ENCODE results near the gene MSI2. TPM values are rescaled to one million over a fixed set of nuclear protein-coding genes. Genes with fewer than 3 reads are reported as not detected.

Gene MSI2
- total and polyA plus RNA-seq, 12 donors: 32.6 to 411 (median 148) TPM

DNA sequence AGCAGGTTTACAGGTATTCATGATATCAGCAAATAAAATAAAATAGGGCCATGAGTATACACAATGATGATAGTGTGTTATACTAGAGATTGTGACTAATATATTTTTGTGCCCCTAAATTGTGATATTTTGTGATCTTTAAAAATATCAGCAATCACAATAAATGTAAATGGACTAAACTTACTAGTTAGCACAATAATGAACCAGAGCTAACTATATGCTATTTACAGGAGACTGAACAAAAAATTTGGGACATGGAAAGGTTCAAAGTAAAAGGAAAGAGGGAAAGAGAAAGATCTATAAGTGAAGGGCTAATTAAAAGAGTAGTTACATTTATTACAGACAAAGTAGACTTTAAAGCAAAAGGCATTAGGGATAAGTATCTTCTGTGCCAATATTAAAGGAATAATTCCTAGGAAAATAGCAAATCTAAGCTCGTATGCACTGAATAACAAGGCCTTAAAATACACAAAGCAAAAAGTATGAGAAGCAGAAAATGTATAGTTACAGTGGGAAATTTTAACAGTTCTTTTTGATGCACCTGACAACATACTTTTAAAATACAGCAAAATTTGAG is 5.0 kb upstream of the MSI2 start:
- DNase-seq: no peak

DNA sequence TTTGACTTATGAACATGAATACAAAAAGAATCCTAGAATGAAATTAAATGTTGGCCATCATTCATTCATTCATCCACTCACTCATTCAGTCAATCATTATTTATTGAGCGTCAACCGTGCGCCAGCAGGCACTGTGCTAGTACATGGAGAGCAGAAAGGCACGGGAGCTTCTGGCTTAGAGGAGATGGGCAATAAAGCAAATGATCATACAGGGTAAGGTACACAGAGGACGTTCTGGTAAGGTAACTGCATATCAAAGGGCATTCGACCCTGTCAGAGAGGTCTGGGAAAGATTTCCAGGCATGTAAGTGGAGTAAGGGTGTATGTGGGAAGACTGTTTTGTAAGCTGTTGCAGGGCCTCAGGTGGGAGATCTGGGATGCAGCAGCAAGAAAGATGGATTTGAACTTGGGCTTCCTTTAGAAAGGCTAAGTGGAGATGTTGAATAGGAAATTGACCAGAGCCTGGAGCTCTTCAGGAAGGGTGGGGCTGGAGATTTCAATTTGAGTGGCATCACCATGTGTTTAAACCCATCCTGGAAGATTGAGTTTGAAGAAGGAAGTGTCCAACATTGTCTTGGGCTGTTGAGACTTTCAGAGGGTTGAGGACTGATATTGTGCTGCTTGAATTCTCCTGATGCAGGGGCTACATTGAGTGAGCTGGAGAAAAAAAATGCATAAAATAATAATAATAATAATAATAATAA is 2.8 kb upstream of the MSI2 start:
- H3K36me3 ChIP-seq (replicated peaks in 1 of 2): no peaks in the 10 kb centered on the region
- no peaks in the 10 kb centered on the region for H3K27me3 ChIP-seq
- intact Hi-C loops (cut with DNase I): no loop called here
- H3K4me1 ChIP-seq (replicated peaks in 1 of 2): peaks cover 0 to 7% of the 10 kb centered on the region in 2 donors
- no peak for DNase-seq
- no peak for TF ChIP-seq POLR2A (IDR thresholded peaks at IDR 0.05)
- TF ChIP-seq, protein P1, sequence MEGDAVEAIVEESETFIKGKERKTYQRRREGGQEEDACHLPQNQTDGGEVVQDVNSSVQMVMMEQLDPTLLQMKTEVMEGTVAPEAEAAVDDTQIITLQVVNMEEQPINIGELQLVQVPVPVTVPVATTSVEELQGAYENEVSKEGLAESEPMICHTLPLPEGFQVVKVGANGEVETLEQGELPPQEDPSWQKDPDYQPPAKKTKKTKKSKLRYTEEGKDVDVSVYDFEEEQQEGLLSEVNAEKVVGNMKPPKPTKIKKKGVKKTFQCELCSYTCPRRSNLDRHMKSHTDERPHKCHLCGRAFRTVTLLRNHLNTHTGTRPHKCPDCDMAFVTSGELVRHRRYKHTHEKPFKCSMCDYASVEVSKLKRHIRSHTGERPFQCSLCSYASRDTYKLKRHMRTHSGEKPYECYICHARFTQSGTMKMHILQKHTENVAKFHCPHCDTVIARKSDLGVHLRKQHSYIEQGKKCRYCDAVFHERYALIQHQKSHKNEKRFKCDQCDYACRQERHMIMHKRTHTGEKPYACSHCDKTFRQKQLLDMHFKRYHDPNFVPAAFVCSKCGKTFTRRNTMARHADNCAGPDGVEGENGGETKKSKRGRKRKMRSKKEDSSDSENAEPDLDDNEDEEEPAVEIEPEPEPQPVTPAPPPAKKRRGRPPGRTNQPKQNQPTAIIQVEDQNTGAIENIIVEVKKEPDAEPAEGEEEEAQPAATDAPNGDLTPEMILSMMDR (IDR thresholded peaks at IDR 0.05): no peak
- H3K4me3 ChIP-seq: no peak overlapping the region
- no peak overlapping the region for H3K27ac ChIP-seq
- no peaks in the 10 kb centered on the region for H3K9me3 ChIP-seq (replicated peaks in 1 of 3)
- 79 to 87% (median 81%) methylated on average over 6 of the region's 6 CpGs for WGBS, 4 donors

More for the DNA sequence above, 5.0 kb upstream of the MSI2 start:
- intact Hi-C loops (cut with DNase I): no loop called here
- Histone ChIP-seq H3K27ac (no peak overlapping the region), H3K4me3 (no peak overlapping the region), H3K36me3 (replicated peaks in 1 of 2) (no peaks in the 10 kb centered on the region), H3K9me3 (replicated peaks in 1 of 3) (no peaks in the 10 kb centered on the region), H3K27me3 (no peaks in the 10 kb centered on the region), H3K4me1 (replicated peaks in 1 of 2) (peaks cover 0 to 4% of the 10 kb centered on the region in 2 donors)
- TF ChIP-seq, protein P1 (IDR thresholded peaks at IDR 0.05): no peak
- no peak for TF ChIP-seq POLR2A (IDR thresholded peaks at IDR 0.05)
- WGBS, 4 donors: 93 to 100% (median 96%) methylated on average over 1 of the region's 1 CpG

DNA sequence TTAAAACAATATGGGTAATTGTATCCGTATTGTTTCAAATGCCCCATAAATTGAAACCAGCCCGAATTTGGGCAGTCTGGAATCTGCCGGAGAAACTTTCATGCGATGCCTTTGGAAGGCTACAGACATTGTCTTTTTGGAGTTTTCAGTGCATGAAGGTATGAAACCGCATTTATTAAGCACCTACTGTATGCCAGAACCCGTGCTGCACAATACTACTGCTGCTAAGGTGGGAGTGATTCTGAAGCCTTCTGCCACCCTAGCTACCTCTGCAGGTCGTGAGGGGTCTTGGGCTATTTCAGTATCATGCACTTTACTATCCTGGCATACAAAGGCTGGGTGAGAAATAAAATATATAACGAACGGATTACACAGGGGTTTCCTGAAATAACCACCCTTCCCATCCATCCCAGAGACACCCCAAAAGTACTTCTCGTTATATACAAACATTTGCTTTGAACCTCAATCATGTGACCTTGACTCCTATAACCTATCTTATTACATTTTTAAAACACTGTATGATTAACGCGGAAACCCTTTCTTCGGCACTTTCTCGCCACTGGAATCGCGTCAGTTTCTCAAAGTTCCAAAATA is 1.0 kb upstream of the MSI2 start:
- intact Hi-C loops (cut with DNase I): no loop called here
- WGBS, 4 donors: 27 to 30% (median 29%) methylated on average over 16 of the region's 16 CpGs
- no peaks in the 10 kb centered on the region for H3K27me3 ChIP-seq
- peak overlapping the region; percentile 92 to 100 (median 99) for H3K27ac ChIP-seq
- no peaks in the 10 kb centered on the region for H3K9me3 ChIP-seq (replicated peaks in 1 of 3)
- no peak for DNase-seq
- H3K36me3 ChIP-seq (replicated peaks in 1 of 2): no peaks in the 10 kb centered on the region
- peak overlapping the region in 3 of 4 donors; percentile 60 to 86 (median 85) for H3K4me3 ChIP-seq
- peaks cover 0 to 24% of the 10 kb centered on the region in 2 donors for H3K4me1 ChIP-seq (replicated peaks in 1 of 2)
- no peak for TF ChIP-seq POLR2A (IDR thresholded peaks at IDR 0.05)
- TF ChIP-seq, protein P1 (IDR thresholded peaks at IDR 0.05): peak in 1 of 6 experiments; percentile 1

DNA sequence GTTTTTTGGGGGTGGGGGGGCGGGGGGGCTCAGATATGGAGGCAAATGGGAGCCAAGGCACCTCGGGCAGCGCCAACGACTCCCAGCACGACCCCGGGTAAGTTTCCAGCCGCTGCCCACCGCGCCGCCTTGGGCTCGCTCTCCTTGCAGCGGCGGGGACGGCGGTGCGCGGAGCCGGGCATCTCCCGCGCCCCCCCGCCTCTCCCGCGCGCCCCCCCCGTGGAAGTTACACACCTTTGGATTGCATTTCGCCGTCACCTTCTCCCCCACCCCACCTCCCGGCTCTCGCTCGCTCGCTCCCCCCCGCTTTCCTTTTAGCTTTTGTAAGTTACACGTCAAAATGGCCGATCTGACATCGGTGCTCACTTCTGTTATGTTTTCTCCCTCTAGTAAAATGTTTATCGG is 387 bp downstream of the MSI2 start:
- Histone ChIP-seq H3K27ac (peak overlapping the region; percentile 62 to 100 (median 99)), H3K9me3 (replicated peaks in 1 of 3) (no peaks in the 10 kb centered on the region), H3K4me1 (replicated peaks in 1 of 2) (peaks cover 2 to 39% of the 10 kb centered on the region in 2 donors), H3K36me3 (replicated peaks in 1 of 2) (peaks cover 0 to 4% of the 10 kb centered on the region in 2 donors), H3K4me3 (peak overlapping the region; percentile 36 to 86 (median 74)), H3K27me3 (no peaks in the 10 kb centered on the region)
- 0 to 1% (median 0%) methylated on average over 24 to 36 of the region's 36 CpGs for WGBS, 4 donors
- peak in 6 of 7 donors; percentile 37 to 70 (median 61) for DNase-seq
- TF ChIP-seq, protein P1 (IDR thresholded peaks at IDR 0.05): no peak
- TF ChIP-seq POLR2A (IDR thresholded peaks at IDR 0.05): no peak
- intact Hi-C loops (cut with DNase I): no loop called here

Measured in adrenal gland (tissue), 12 donors.